ENCODE measurements around the gene COL13A1. TPM values are rescaled to one million over a fixed set of nuclear protein-coding genes. Genes with fewer than 3 reads are reported as not detected.
A peak's percentile ranks its signal among the peaks of the same experiment; 100 is the strongest.

COL13A1 gene
- total and polyA plus RNA-seq, 2 experiments from 2014 or later = 57.2 to 150 TPM

- no peaks in the 10 kb centered on the region for H3K4me1 ChIP-seq (ENCODE audit: low read depth)
- TF ChIP-seq CTCF (IDR thresholded peaks at IDR 0.05; ENCODE audit: low read depth, low read length) = no peak
Measured at GRCh38 chr10:69912589-69912988, 110.9 kb downstream of the COL13A1 start.

GRCh38 chr10:69913606-69914382 lies 112.1 kb downstream of the COL13A1 start:
- Histone ChIP-seq H3K36me3 (peaks cover 1% of the 10 kb centered on the region), H3K27me3 (no peaks in the 10 kb centered on the region), H3K9me3 (ENCODE audit: low read depth) (no peaks in the 10 kb centered on the region), H3K27ac (no peak overlapping the region), H3K4me3 (no peak overlapping the region), H3K4me1 (ENCODE audit: low read depth) (no peaks in the 10 kb centered on the region)
- no peak for TF ChIP-seq CTCF (IDR thresholded peaks at IDR 0.05; ENCODE audit: low read depth, low read length)
- DNase-seq (ENCODE audit: low read depth in 1 of 2, low spot score in 1 of 2) = no peak

More at GRCh38 chr10:69912589-69912988, 110.9 kb downstream of the COL13A1 start:
- no peaks in the 10 kb centered on the region for H3K36me3 ChIP-seq
- peak in 1 of 2 donors; percentile 24 for DNase-seq (ENCODE audit: low read depth in 1 of 2, low spot score in 1 of 2)
- no peaks in the 10 kb centered on the region for H3K27me3 ChIP-seq
- no peak overlapping the region for H3K4me3 ChIP-seq
- peak overlapping the region; percentile 71 for H3K27ac ChIP-seq
- no peaks in the 10 kb centered on the region for H3K9me3 ChIP-seq (ENCODE audit: low read depth)

GRCh38 chr10:69914398-69915214 lies 112.9 kb downstream of the COL13A1 start:
- Histone ChIP-seq H3K27me3 (no peaks in the 10 kb centered on the region), H3K4me1 (ENCODE audit: low read depth) (no peaks in the 10 kb centered on the region), H3K27ac (no peak overlapping the region), H3K36me3 (peaks cover 8% of the 10 kb centered on the region), H3K9me3 (ENCODE audit: low read depth) (no peaks in the 10 kb centered on the region), H3K4me3 (no peak overlapping the region)
- peak; percentile 79 to 87 for DNase-seq (ENCODE audit: low read depth in 1 of 2, low spot score in 1 of 2)
- peak; percentile 94 for TF ChIP-seq CTCF (IDR thresholded peaks at IDR 0.05; ENCODE audit: low read depth, low read length)

- Histone ChIP-seq H3K27me3 (no peaks in the 10 kb centered on the region), H3K27ac (no peak overlapping the region), H3K36me3 (peaks cover 10% of the 10 kb centered on the region), H3K4me3 (no peak overlapping the region), H3K9me3 (ENCODE audit: low read depth) (no peaks in the 10 kb centered on the region), H3K4me1 (ENCODE audit: low read depth) (no peaks in the 10 kb centered on the region)
- DNase-seq (ENCODE audit: low read depth in 1 of 2, low spot score in 1 of 2) = no peak
- no peak for TF ChIP-seq CTCF (IDR thresholded peaks at IDR 0.05; ENCODE audit: low read depth, low read length)
Measured at GRCh38 chr10:69915215-69915560, 113.5 kb downstream of the COL13A1 start.

GRCh38 chr10:69916118-69916517 lies 114.4 kb downstream of the COL13A1 start:
- no peak for TF ChIP-seq CTCF (IDR thresholded peaks at IDR 0.05; ENCODE audit: low read depth, low read length)
- Histone ChIP-seq H3K9me3 (ENCODE audit: low read depth) (no peaks in the 10 kb centered on the region), H3K4me3 (no peak overlapping the region), H3K36me3 (peaks cover 16% of the 10 kb centered on the region), H3K27me3 (no peaks in the 10 kb centered on the region), H3K27ac (no peak overlapping the region), H3K4me1 (ENCODE audit: low read depth) (no peaks in the 10 kb centered on the region)
- no peak for DNase-seq (ENCODE audit: low read depth in 1 of 2, low spot score in 1 of 2)
